Mesenchymal stem cell (in vitro differentiated cells and primary cell): ENCODE measurements around the gene L3MBTL1. TPM values are rescaled to one million over a fixed set of nuclear protein-coding genes. Genes with fewer than 3 reads are reported as not detected.

Experiments
- DNase-seq: peaks from one replicate; pipeline ENCODE4 v3.0.0-alpha.2; 2013
- H2AFZ ChIP-seq: one replicate; pipeline ENCODE4 v1.6.1; 2013; ENCODE audit warnings: low read depth, mild to moderate bottlenecking, control low read depth, inconsistent platforms, low read length, moderate library complexity
- H2AK5ac ChIP-seq: 2 replicates; pipeline ENCODE4 v1.6.1; 2013; ENCODE audit warnings: low read length, moderate library complexity, mild to moderate bottlenecking, inconsistent platforms; ENCODE audit not compliant: severe bottlenecking
- H2BK120ac ChIP-seq: one replicate; pipeline ENCODE4 v1.6.1; 2013; ENCODE audit warnings: low read depth, mild to moderate bottlenecking, inconsistent platforms, low read length, moderate library complexity
- H2BK12ac ChIP-seq, 2 experiments: one replicate each; pipeline ENCODE4 v1.6.1; 2013; ENCODE audit warnings: inconsistent platforms in 2 of 2, low read length in 2 of 2, mild to moderate bottlenecking in 2 of 2, moderate library complexity in 2 of 2, control low read depth in 1 of 2
- H2BK15ac ChIP-seq: one replicate; pipeline ENCODE4 v1.6.1; 2013; ENCODE audit warnings: mild to moderate bottlenecking, low read depth, inconsistent platforms; ENCODE audit not compliant: poor library complexity, severe bottlenecking
- H2BK5ac ChIP-seq: 2 replicates; pipeline ENCODE4 v1.6.1; 2013; ENCODE audit warnings: low read depth, mild to moderate bottlenecking, low read length, control low read depth, inconsistent platforms; ENCODE audit not compliant: poor library complexity, severe bottlenecking
- H3K14ac ChIP-seq, 2 experiments: one replicate each; pipeline ENCODE4 v1.6.1; 2013; ENCODE audit warnings: inconsistent platforms in 2 of 2, low read length in 2 of 2, control low read depth in 1 of 2, mild to moderate bottlenecking in 1 of 2, moderate library complexity in 1 of 2
- H3K18ac ChIP-seq, 2 experiments: one replicate each; pipeline ENCODE4 v1.6.1; 2013; ENCODE audit warnings: inconsistent platforms in 2 of 2, low read length in 2 of 2, control low read depth in 1 of 2, low read depth in 1 of 2, mild to moderate bottlenecking in 1 of 2
- H3K23ac ChIP-seq, 2 experiments: one replicate each; pipeline ENCODE4 v1.6.1; 2013; ENCODE audit warnings: inconsistent platforms in 2 of 2, low read length in 2 of 2, mild to moderate bottlenecking in 2 of 2, moderate library complexity in 2 of 2, control low read depth in 1 of 2
- H3K27ac ChIP-seq: 2 replicates; pipeline ENCODE4 v1.5.1; 2013; ENCODE audit warnings: mild to moderate bottlenecking, moderate library complexity, low read length, control low read depth, inconsistent platforms; ENCODE audit not compliant: poor library complexity, severe bottlenecking
- H3K27me3 ChIP-seq, 2 experiments: 2 replicates each; pipeline versions ENCODE4 v1.6.1 to v1.7.0; 2013; ENCODE audit warnings: low read length in 2 of 2, mild to moderate bottlenecking in 2 of 2, moderate library complexity in 2 of 2, control low read depth in 1 of 2, inconsistent platforms in 1 of 2; ENCODE audit not compliant: control insufficient read depth in 1 of 2, insufficient read depth in 1 of 2
- H3K36me3 ChIP-seq, 2 experiments: 2 replicates each; pipeline versions ENCODE4 v1.6.1 to v1.7.0; 2013; ENCODE audit warnings: low read length in 2 of 2, control low read depth in 1 of 2, inconsistent platforms in 1 of 2, low read depth in 1 of 2, mild to moderate bottlenecking in 1 of 2; ENCODE audit not compliant: insufficient read depth in 2 of 2, control insufficient read depth in 1 of 2
- H3K4ac ChIP-seq, 2 experiments: one replicate each; pipeline ENCODE4 v1.6.1; 2013; ENCODE audit warnings: inconsistent platforms in 2 of 2, low read length in 2 of 2, mild to moderate bottlenecking in 2 of 2, moderate library complexity in 2 of 2, control low read depth in 1 of 2, low read depth in 1 of 2
- H3K4me1 ChIP-seq: 2 replicates; pipeline ENCODE4 v1.6.1; 2013; ENCODE audit warnings: low read depth, low read length, control low read depth; ENCODE audit not compliant: control insufficient read depth, insufficient read depth
- H3K4me2 ChIP-seq: 2 replicates; pipeline ENCODE4 v1.6.1; 2013; ENCODE audit warnings: low read length, mild to moderate bottlenecking, inconsistent platforms; ENCODE audit not compliant: poor library complexity, severe bottlenecking
- H3K4me3 ChIP-seq, 2 experiments: 2 replicates each; pipeline versions ENCODE4 v1.5.1 to v1.7.0; 2013; ENCODE audit warnings: low read length in 2 of 2, mild to moderate bottlenecking in 2 of 2, control low read depth in 1 of 2, low read depth in 1 of 2; ENCODE audit not compliant: insufficient read depth in 1 of 2
- H3K79me1 ChIP-seq: replicated peaks from 2 replicates; pipeline ENCODE4 v1.6.1; 2013; ENCODE audit warnings: mild to moderate bottlenecking, control low read depth, low read length, inconsistent platforms; ENCODE audit not compliant: poor library complexity, severe bottlenecking
- H3K9ac ChIP-seq: 2 replicates; pipeline ENCODE4 v1.7.0; 2013; ENCODE audit warnings: mild to moderate bottlenecking, low read length, moderate library complexity
- H3K9me3 ChIP-seq: 2 replicates; pipeline ENCODE4 v1.7.0; 2013; ENCODE audit warnings: mild to moderate bottlenecking, low read length; ENCODE audit not compliant: control insufficient read depth
- H4K8ac ChIP-seq: one replicate; pipeline ENCODE4 v1.6.1; 2013; ENCODE audit warnings: inconsistent platforms, mild to moderate bottlenecking, low read length, moderate library complexity
- H4K91ac ChIP-seq: one replicate; pipeline ENCODE4 v1.6.1; 2013; ENCODE audit warnings: mild to moderate bottlenecking, low read length, inconsistent platforms
- WGBS: methylation state at CpG from one replicate; pipeline ENCODE4 v1.1.7; 2013; ENCODE audit warnings: mixed read lengths; 5-methylcytosine and 5-hydroxymethylcytosine counted together
- polyA plus RNA-seq, 2 experiments: library from polyadenylated mRNA; stranded (reverse); fragments of 200-250 nt; gene quantifications; one replicate each; pipeline ENCODE4 v1.2.3, GENCODE V29; 2013

Gene L3MBTL1
- 2.6 TPM for polyA plus RNA-seq (2013, experiment 1 of 2)
- polyA plus RNA-seq (2013, experiment 2 of 2) = 2.4 TPM

DNA sequence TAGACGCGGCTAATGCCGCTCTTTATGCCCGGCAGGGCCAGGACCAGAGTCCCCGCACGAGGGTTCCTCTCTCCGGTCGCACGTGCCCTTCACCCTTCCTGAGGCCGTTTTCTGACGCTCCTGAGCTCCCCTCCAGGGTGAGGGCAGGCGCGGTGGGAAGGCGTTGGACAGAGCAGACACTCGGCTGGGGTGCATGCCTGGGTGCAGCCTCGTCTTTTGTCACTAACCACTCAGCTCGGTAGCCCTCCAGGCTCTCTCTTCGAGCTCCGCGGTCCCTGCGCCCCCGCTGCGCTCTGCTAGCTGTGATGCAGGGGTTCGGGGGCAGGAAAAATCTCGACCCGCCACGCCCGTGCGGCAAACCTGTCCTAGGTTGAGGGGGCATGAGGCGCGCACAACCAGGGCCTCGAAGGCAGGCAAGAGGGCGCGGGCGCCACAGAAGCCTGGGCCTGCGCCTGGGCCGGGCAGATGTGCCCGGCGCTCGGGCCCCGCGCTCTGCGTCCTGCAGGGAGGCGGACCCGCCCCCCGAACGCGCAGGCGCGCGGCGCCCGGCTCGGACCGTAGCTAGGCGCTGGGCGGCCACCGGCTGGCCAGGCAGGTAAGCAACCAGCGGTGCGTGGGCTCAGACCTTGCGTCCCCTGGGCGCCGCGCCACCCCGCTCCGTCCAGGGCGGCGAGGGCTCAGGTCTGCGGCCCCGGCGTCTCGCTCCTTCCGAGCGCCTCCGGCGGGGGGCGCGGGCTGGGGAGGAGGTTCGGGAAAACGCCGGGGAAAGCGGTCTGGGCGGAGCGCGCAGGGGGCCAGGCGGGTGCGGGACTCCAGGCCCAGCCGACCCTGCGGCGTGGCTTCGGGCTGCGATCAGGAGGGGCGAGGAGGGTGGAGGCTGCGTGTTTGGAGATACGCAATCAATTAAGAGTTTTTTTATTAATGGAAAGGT is at the start of gene L3MBTL1:
Gene L3MBTL1, plus strand, starts transcription at position 548 of the 931 bp plus-strand sequence. CDS start 5,807 bp downstream, outside the sequence.
- no peak within 1 kb of the TSS for H3K14ac ChIP-seq
- peak within 1 kb of the TSS; percentile 33 for H2BK15ac ChIP-seq

GRCh38 chr20:43458422-43458924 is 49.0 kb upstream of the L3MBTL1 start:
- H3K4ac ChIP-seq = peak overlapping the region in 1 of 2 experiments; percentile 97
- peak overlapping the region; percentile 46 for H3K4me2 ChIP-seq
- WGBS = 2% methylated on average over 29 of the region's 41 CpGs
- H3K23ac ChIP-seq = peak overlapping the region in 1 of 2 experiments; percentile 40
- H3K9me3 ChIP-seq = no peaks in the 10 kb centered on the region
- peak overlapping the region; percentile 92 for H3K4me3 ChIP-seq
- peaks cover 3% of the 10 kb centered on the region for H3K4me1 ChIP-seq
- peaks cover 10 to 12% of the 10 kb centered on the region in 2 experiments for H3K27me3 ChIP-seq
- H2AFZ ChIP-seq = no peak overlapping the region
- H3K79me1 ChIP-seq = peaks cover 6% of the 10 kb centered on the region
- H2BK12ac ChIP-seq = no peak overlapping the region
- H2BK5ac ChIP-seq = peak overlapping the region; percentile 98
- H3K18ac ChIP-seq = peak overlapping the region; percentile 98 to 100
- no peak overlapping the region for H2BK15ac ChIP-seq
- H3K27ac ChIP-seq = peak overlapping the region; percentile 30
- peak; percentile 26 for DNase-seq
- peak overlapping the region; percentile 49 for H2BK120ac ChIP-seq
- no peak overlapping the region for H2AK5ac ChIP-seq
- peak overlapping the region; percentile 100 for H3K9ac ChIP-seq
- H3K36me3 ChIP-seq = peaks cover 9 to 46% of the 10 kb centered on the region in 2 experiments
- peak overlapping the region; percentile 100 for H4K91ac ChIP-seq
- H3K14ac ChIP-seq = peak overlapping the region in 1 of 2 experiments; percentile 99
- no peak overlapping the region for H4K8ac ChIP-seq

More for the DNA sequence above, at the start of gene L3MBTL1:
- peak within 1 kb of the TSS; percentile 75 for H3K9ac ChIP-seq
- H3K18ac ChIP-seq = peak within 1 kb of the TSS in 1 of 2 experiments; percentile 48
- H3K27ac ChIP-seq = no peak within 1 kb of the TSS
- H3K4me3 ChIP-seq = peak within 1 kb of the TSS; percentile 77 to 90
- peak within 1 kb of the TSS; percentile 95 for H3K4me2 ChIP-seq
- no peaks in the 10 kb centered on the region for H3K9me3 ChIP-seq
- H3K23ac ChIP-seq = peak within 1 kb of the TSS in 1 of 2 experiments; percentile 70
- H2AK5ac ChIP-seq = no peak within 1 kb of the TSS
- DNase-seq = peak; percentile 36
- no peak within 1 kb of the TSS for H3K4ac ChIP-seq
- no peak within 1 kb of the TSS for H2BK12ac ChIP-seq
- H3K79me1 ChIP-seq = peaks cover 5% of the 10 kb centered on the region
- H4K8ac ChIP-seq = peak within 1 kb of the TSS; percentile 75
- no peak within 1 kb of the TSS for H2BK5ac ChIP-seq
- H2AFZ ChIP-seq = peak within 1 kb of the TSS; percentile 89
- H2BK120ac ChIP-seq = no peak within 1 kb of the TSS
- peaks cover 27 to 41% of the 10 kb centered on the region in 2 experiments for H3K27me3 ChIP-seq
- whole genome bisulfite sequencing = 13% methylated on average over 75 of the region's 95 CpGs
- H3K4me1 ChIP-seq = peaks cover 12% of the 10 kb centered on the region
- no peaks in the 10 kb centered on the region for H3K36me3 ChIP-seq
- peak within 1 kb of the TSS; percentile 18 for H4K91ac ChIP-seq

DNA sequence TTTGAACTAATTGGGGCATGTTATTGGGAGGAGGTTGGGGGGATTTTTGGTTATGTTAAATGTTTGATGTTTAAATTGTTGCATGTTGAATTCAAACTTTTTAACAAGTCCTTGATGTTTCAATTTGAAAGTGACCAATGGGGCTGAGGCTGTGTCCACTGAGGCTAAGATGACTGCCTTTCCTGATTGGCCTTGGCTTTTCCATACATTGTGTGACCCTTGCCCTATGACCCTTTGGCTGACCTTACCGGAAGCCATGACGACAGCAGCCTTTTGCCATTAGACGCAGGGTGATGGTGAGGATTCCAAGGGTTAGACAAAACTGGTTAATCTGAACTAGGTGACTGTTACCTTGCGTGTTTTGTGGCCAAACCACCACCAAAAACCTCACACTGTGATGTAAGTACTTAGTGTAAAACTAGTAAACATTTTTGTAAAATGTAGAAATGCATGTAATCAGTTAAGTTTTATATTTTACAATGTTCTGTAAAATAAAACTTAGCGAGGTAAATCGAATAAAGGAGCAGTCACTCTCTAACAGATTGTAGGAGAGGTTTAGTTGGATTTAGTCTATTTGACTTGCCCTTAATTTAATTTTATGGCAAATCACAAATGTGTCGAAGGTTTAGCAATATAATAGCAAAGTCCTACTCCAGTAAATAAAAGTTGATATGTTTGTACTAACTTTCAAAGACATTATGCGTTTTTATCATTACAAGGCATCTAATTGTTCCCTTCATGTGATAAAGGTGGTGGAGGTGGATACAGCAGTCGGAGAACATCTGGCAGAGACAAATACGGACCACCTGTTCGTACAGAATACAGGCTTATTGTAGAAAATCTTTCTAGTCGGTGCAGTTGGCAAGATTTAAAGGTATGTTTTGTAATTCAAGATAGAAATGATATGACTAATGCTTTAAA is 48.2 kb upstream of the L3MBTL1 start:
- no peak overlapping the region for H3K18ac ChIP-seq
- H3K4ac ChIP-seq = no peak overlapping the region
- H2AFZ ChIP-seq = no peak overlapping the region
- H3K4me2 ChIP-seq = peak overlapping the region; percentile 42
- H3K4me3 ChIP-seq = peak overlapping the region; percentile 45 to 92
- no peak overlapping the region for H3K23ac ChIP-seq
- no peak overlapping the region for H2BK5ac ChIP-seq
- WGBS = 65% methylated on average over 7 of the region's 12 CpGs
- H3K9ac ChIP-seq = peak overlapping the region; percentile 100
- H3K4me1 ChIP-seq = peaks cover 3% of the 10 kb centered on the region
- no peak overlapping the region for H4K91ac ChIP-seq
- no peak overlapping the region for H2BK12ac ChIP-seq
- H2BK15ac ChIP-seq = no peak overlapping the region
- no peak overlapping the region for H2BK120ac ChIP-seq
- no peaks in the 10 kb centered on the region for H3K9me3 ChIP-seq
- peak; percentile 28 for DNase-seq
- H3K27me3 ChIP-seq = peaks cover 2 to 9% of the 10 kb centered on the region in 2 experiments
- no peak overlapping the region for H4K8ac ChIP-seq
- H3K36me3 ChIP-seq = peaks cover 9 to 55% of the 10 kb centered on the region in 2 experiments
- no peak overlapping the region for H3K14ac ChIP-seq
- H3K79me1 ChIP-seq = peaks cover 6% of the 10 kb centered on the region
- no peak overlapping the region for H3K27ac ChIP-seq
- H2AK5ac ChIP-seq = no peak overlapping the region
